Measurements from ENCODE around the gene KLRF2.
"Not testable (repeated sequence)": the region's sequence is repeated elsewhere in the genome, so short reads cannot be mapped to it uniquely, and the experiment has no call there.

KLRF2 gene, protein sequence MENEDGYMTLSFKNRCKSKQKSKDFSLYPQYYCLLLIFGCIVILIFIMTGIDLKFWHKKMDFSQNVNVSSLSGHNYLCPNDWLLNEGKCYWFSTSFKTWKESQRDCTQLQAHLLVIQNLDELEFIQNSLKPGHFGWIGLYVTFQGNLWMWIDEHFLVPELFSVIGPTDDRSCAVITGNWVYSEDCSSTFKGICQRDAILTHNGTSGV

DNA sequence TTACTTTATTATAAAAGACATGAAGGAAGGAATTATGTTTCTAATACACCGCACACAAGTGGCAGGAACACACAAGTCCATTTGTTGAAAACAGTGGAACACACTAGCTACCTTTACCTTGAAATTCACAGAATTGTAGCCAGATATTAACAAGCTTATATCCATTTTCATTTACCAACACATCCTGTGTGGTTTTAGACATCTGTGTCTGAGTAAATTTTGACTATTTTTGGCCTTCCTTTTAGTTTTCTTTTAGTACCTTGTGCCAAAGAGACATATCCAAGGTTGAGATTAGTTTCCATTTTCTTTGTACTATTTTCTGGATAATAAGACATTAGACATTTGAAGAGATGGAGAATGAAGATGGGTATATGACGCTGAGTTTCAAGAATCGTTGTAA is at the start of gene KLRF2:
Gene KLRF2 (plus strand): TSS at position 244 of the 400 bp plus-strand sequence. CDS start 107 bp downstream, at position 351.
- DNase-seq = no peak

DNA sequence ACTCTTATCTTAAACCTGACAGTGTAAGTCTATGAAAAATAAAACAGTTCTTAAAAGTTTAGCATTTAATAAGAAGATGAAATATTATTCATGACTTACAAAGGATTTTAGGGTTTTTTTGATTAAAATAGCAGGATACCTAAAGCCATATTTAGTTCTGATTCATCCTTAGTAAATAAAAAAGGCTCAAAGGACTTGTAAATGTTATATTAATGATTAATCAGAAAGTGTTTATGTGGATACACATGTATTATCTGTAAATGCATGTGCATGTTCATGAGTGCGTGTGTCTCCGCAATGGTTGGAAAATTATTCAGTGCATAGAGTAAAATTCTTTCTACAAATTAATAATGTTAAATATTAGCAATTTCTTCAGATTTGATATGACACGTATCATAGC is 49.6 kb upstream of the KLRF2 start:
- no peak for DNase-seq

DNA sequence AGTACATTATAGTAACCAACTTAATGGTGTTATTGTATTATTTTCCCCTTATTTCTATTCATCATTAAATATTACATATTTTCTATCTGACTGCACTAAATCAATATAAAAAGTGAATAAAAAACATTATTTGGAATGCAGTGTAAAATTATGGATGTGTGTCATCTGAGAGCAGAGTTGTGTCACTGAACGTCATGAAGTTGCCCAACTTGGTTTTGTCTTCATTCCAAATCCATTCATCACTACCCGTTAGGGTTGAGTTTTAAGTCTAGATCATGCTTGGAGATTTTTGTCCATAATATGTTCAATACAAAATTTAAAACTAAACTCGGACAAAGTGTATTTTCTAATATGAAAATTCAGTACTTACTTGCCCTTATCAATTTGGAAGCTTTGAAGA is 37.9 kb upstream of the KLRF2 start:
- no peak for DNase-seq

DNA sequence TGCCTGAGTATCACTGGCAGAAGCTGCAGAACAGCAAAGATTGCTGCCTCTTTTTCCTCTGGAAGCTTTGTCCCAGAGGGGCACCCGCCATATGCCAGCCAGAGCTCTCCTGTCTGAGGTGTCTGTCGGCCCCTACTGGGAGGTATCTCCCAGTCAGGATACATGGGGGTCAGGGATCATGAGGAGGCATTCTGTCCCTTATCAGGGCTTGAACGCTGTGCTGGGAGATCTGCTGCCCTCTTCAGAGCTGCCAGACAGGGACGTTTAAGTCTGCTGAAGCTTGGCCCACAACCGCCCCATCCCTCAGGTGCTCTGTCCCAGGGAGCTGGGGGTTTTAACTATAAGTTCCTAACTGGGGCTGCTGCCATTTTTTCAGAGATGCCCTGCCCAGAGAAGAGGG is 32.4 kb upstream of the KLRF2 start:
- no peak for DNase-seq

DNA sequence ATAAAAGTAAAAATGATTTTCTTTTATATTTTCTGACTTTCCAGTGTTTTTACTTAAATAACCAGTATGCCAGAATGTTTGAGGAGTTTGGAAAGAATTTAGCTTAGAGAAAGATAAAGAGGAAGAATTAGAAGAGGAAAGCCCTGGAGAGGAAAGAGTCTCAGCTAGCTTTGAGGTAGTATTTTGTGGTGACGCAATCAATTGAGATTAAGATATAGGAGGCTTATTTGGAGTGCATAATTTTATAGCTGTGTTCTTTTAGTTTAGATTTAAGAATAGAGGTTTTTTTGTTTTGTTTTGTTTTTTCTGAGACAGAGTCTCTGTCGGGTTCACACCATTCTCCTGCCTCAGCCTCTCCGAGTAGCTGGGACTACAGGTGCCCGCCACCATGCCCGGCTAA is 30.2 kb upstream of the KLRF2 start:
- peak; percentile 56 for DNase-seq

DNA sequence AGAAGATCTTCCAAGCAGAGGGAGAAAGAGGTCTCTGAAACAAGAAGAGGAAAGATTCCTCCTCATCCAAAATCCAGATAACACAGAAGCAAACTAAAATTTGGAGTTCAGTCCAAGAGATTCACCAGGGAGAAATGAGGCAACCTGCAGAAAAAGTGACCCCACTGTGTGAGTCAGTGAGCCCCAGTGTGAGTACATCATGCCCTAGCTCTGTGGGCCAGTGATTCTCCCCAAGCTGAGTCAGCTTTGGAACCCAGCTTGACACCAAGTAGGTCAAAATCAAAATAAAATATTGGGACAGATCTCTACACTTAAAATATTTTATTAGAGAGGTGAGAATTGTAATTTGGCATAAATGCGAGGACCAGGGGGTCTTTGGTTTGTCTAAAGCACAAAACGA is 29.4 kb upstream of the KLRF2 start:
- DNase-seq = no peak

DNA sequence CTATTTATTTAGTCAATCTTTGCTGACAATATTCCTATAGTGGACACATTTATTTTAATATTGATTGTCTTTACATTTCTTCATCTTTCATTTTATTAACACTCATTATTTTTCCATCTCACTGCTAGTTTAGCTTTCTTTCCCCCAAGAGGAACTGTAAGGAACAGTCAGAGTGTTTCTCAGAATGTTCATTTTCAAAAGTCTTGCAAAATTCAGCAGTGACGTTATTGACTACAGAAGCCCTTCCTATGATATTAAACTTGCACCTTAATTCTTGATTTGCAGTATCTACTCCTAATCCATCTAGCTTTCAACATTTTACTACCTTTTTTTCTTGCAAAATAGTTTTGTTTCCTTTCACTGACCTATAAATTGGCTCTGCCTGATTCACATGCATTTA is 25.1 kb upstream of the KLRF2 start:
- DNase-seq = peak; percentile 13

DNA sequence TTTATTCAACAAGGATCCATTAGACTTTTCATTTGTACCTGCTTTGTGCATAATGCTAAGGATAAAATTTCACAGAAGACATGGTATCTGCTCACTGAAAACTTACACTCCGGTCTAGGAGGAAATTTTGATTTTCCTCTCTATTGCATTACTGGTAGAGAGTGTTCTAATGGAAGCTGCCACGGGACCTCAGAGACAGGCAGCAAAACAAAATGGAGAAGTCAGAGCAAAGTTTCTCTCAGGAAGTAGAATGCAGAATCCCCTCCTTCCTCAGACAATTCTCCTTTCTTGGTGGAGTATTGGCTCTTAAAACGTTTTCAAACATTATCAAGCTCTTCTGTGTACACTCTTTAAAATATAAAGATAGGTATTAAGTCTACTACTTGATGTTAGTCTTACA is 24.4 kb upstream of the KLRF2 start:
- no peak for DNase-seq

DNA sequence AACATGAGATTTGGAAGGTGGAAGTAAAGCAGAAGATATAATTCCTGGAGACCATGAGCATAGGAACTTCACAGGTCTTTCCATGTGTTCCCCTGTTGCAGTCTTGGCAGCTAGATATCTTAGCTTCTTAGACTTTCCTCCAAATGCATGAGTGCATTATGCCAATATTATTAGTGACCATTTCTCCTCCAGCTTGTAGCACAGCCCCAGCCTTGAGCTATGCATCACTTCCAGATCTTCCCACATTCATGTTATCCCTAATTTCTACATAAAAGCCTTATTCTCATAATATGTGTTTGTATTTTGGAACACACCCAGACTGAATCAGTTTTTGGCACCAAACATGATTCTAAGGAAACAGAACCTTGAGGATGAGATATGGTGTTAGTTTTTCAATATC is 23.2 kb upstream of the KLRF2 start:
- no peak for DNase-seq

DNA sequence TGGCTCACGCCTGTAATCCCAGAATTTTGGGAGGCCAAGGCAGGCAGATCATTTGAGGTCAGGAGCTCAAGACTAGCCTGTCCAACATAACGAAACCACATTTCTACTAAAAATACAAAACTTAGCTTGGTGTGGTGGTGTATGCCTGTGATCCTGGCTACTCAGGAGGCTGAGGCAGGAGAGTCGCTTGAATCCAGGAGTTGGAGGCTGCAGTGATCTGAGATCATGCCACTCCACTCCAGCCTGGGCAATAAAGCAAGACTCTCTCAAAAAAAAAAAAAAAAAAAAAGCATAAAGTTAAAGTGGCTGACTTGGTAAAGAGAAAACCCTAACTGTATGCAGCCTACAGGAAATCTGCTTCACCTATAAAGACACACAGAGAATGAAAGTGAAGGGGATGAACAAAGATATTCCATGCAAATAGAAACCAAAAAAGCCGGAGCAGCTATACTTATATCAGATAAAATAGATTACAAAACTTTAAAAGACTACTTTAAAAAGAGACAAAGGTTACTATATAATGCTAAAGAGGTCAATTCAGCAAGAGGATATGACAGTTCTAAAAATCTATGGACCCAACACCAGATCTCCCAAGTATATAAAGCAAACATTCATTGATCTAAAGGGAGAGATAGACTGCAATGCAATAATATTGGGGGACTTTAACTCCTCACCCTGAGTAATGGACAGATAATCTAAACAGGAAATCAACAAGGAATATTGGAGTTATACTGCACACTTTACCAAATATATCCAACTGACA is 16.2 kb upstream of the KLRF2 start:
- DNase-seq = peak; percentile 33

DNA sequence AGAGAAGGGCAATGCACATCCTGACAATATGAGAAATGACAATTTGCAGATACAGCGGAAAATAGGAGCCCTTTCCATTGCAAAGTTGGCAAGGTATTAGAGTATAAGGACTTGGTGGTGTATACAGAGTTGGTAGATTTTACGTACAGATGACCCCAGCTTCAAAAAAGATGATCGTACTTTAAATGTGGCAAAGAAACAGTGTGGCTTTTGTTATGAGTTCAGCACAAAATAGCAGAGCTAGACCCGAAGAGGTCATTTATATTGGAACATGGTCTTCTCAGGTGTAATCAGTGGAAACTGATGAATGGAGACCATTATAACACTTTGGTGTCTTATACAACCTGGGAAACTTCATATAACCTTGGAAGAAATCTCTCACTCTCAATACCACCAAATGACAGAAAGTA is 14.4 kb upstream of the KLRF2 start:
- peak; percentile 49 for DNase-seq

DNA sequence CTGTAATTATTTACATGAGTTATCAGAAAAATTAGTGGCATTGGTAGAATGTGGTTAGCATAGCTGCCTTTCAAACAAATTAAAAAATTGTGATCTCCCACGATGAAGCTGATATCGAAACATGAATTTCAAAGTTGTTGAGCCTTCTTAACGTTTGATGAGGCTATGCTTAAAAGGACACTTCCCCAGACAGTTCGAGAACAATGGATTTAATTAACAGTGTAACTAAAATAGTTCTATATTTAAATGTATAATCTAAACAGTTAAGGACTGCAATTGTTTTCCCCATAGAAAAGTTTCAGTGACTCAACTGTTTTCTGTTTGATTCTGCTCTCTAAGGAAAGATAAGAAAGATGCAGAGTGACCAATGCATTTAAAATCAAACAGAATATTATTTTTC is 13.8 kb upstream of the KLRF2 start:
- peak; percentile 68 for DNase-seq

DNA sequence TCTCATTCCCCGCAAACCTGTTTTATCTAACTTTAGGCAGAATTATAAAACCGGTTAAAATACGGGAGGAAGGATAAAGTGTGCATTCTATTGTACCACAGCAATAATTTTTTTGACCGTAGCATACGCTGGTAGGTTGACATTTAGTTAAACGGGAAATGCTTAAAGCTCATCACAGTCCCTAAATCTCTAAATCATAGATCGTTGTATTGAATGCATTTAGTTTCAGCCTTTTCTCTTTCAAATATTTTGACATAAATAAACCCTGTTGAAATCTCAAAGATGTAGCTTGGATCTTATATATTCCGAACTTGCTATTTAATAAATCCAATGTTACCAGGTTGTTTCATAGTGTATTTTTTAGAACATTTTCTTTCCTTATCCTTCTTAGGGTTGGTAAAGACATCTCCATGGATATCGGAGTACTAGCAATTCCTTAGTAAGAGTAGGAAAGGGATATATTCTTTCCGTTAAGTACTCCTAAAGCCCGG is 12.9 kb upstream of the KLRF2 start:
- peak; percentile 62 for DNase-seq

DNA sequence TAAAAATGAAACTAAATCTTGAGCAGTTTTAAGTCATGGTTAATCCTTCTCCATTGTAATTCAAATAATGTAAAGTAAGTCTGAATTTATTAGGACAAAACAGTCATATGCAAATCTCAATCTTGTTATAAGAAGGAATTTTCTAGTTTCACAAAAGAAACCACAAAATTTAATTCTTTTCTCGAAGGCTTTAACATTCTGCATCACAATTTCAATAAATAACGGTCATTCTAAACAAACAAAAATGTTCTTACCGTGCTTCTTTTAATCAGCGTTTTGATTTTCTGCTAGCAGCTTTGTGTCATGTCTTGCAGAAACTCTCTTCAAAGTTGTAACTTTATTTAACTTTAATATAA is 12.4 kb upstream of the KLRF2 start:
- DNase-seq = no peak

DNA sequence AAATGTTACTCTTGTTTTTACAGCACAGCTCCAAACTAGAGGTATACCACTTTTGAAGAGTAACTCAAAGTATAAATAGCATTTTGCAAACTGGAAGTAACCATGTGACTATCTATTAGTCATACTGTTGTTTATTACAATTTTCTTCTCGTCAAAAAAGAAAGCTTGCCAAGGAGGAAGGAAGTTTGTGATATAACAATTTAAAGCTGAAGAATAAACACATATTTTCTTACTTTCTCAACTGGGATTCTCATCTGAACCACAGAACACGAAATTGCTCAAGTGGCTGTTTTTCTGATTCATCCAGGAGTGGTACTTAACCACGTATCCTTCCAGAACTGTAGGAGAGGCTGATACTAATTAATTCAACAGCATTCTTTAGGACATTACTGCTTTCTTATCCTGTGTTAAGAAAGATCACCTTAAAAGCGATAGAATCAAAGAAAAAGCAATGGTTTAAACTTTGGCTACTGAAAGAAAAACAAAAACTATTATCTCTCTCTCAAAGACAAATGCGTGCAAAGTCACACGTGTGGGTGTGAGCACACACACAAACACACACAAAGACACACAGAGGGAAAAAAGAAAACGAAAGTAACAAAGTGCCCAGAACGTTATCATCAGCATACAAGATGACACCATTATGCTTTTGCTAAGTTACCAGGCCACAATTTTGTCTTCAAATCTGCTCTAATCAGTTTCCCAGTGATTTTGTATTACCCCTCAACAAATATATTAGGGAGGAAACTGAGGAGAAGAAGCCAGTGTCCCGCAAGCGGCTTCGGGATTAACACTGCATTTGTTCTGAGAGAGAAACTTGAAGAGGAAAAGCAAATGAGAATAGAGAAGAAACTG is 11.8 kb upstream of the KLRF2 start, which contains the start of gene CLEC2B:
Gene CLEC2B (minus strand): TSS at position 48 of the 855 bp plus-strand sequence.
- peak; percentile 80 for DNase-seq

DNA sequence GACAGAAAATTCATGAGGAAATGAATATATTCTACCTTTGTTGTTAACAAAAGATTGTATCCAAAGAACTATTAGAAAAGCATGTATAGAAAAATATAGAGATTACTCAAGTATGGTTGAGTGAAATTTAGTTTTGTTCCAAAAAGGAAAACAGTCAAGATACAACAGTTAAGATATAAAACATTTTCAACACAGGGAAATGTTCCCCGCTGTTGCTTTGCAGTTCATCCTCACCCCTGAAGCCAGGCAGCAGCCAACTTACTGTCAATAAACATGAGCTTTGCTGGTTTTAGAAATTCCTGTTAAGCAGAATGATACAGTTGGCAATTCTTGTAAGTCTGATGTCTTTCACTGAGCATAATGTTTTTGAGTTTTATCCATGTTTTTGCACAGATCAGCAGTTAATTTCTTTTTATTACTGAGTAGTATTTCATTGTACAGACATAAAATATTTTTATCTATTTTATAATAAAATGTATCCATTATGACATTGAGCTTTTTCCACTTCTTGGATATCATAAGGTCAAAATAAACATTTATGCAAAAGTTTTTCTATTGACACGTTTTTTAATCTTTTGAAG is 10.9 kb upstream of the KLRF2 start:
- peak; percentile 48 for DNase-seq

DNA sequence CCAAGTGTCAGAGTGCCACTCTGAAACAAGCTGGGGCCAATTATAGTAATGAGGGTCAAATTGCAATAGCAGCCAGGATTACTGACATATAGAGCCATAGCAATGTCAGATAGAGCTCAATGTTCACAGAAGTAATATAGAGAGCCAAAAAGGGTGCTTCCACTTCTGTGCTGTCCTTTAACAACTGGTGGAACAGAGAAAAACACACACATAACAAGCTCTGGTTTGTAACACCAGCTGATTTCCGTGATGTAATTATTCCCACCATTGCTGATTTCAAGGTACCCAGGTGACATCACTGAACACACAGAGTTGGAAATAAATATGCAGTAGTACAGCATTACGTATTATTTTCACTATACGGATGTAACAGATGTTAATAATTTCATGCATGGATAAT is 9.1 kb upstream of the KLRF2 start:
- DNase-seq = peak; percentile 20

DNA sequence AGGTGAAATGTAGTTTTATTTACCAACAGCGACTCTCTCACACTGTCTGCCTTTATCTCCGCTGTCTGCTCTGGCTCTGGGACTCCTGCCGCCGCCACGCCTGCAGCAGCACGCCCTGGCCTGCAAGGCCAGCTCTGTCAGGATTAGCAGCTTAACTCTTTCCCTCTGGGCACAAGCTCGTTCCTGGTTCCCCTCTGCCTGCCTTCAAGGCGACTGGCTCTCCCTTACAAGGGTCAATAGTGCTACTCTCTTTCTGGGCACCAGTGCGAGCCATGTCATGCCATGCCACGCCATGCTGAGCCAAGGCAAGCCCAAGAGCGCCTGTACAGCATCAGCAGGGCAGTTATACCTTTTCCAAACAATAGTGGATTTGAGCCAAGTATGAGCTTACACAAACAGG is 8.5 kb upstream of the KLRF2 start:
- DNase-seq = no peak

DNA sequence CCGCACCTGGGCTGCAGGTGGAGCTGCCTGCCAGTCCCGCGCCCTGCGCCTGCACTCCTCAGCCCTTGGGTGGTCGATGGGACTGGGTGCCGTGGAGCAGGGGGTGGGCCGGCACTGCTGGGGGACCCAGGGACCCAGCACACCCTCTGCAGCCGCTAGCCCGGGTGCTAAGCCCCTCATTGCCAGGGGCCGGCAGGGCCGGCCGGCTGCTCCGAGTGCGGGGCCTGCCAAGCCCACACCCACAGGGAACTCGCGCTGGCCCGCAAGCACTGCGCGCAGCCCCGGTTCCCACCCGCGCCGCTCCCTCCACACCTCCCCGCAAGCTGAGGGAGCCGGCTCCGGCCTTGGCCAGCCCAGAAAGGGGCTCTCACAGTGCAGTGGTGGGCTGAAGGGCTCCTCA is 5.2 kb upstream of the KLRF2 start:
- DNase-seq = not testable (repeated sequence)

DNA sequence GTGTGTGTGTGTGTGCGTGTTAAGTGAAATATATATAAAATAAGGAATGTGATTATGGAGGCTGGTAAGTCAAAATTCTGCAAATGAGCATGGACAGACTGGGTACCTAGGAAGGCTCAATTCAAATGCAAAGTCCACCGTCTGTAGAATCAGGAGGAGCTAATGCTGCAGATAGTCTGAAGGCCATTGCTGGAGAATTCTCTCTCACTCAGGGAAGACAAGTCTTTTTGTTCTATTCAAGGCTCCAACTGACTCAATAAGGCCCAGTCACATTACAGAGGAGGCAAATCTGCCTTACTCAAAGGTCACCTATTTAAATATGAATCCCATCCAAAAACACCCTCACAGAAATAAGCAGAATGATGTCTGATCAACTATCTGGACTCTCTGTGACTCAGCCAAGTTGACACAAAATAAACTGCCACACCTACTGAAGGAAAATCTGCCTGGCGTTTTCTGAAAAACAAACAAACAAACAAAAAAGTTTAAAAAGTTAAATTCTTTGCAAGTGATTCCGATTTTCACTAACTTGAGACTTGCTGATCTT is 684 bp upstream of the KLRF2 start:
- no peak for DNase-seq

DNA sequence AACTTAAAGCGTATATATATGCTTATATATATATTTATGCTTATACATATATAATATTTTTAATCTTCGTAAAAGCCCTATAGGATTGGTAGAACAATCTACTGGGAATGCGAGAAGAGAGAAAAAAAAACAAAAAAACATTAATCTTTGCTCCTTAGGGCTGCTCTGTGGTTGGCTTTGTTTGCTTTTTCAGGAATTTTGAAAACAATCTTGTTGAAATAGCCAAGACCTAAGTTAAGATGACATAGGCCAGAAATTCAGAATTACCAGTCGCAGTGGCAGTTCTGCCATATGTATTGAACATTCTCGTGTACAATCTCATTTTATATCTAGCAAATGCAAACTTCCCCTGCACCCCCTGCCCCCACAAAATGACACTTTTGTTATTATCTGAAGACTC is 699 bp downstream of the KLRF2 start:
- DNase-seq = no peak

DNA sequence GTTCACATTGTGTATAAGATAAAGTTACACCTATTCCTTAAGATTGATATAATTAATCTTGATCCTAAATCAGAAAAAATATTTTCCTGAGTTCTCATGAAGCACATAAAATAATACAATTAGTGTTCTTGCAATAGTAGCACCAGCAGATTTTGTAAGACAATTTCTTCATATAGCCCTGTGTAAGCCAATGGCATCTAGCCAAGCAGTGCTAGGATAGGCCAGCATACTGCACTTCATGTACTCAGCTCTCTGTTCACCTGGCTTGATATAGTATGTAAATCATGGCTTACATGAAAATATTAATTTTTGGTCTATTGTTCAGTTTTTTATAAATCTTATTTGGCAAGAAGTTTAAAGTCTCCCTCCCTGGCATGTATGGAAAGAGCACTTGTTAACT is 1.9 kb downstream of the KLRF2 start:
- DNase-seq = peak; percentile 31

Measured in hematopoietic multipotent progenitor cell treated with erythropoietin and hydrocortisone succinate and interleukin-3 and kit ligand, for 6 days (in vitro differentiated cells).